ENCODE data around the gene SYT7.
A peak's percentile ranks its signal among the peaks of the same experiment; 100 is the strongest.

SYT7 gene

GRCh38 chr11:61516675-61517572 is 64.0 kb downstream of the SYT7 start:
- DNase-seq (ENCODE audit: low read depth, low spot score), result no peak

- no peak for DNase-seq (ENCODE audit: low read depth, low spot score)
Measured at GRCh38 chr11:61516191-61516590, 64.7 kb downstream of the SYT7 start.

GRCh38 chr11:61515686-61516085 is 65.2 kb downstream of the SYT7 start:
- DNase-seq (ENCODE audit: low read depth, low spot score), result no peak

- DNase-seq (ENCODE audit: low read depth, low spot score), result no peak
Measured at GRCh38 chr11:61514050-61514917, 66.6 kb downstream of the SYT7 start.

- no peak for DNase-seq (ENCODE audit: low read depth, low spot score)
Measured at GRCh38 chr11:61513143-61513765, 67.6 kb downstream of the SYT7 start.

- no peak for DNase-seq (ENCODE audit: low read depth, low spot score)
Measured at GRCh38 chr11:61512435-61512834, 68.4 kb downstream of the SYT7 start.

- DNase-seq (ENCODE audit: low read depth, low spot score), result no peak
Measured at GRCh38 chr11:61511383-61511782, 69.5 kb downstream of the SYT7 start.

- DNase-seq (ENCODE audit: low read depth, low spot score), result no peak
Measured at GRCh38 chr11:61510974-61511373, 69.9 kb downstream of the SYT7 start.

- DNase-seq (ENCODE audit: low read depth, low spot score), result no peak
Measured at GRCh38 chr11:61510166-61510919, 70.5 kb downstream of the SYT7 start.

GRCh38 chr11:61509043-61510029 is 71.5 kb downstream of the SYT7 start:
- peak; percentile 83 for DNase-seq (ENCODE audit: low read depth, low spot score)

- no peak for DNase-seq (ENCODE audit: low read depth, low spot score)
Measured at GRCh38 chr11:61507962-61508861, 72.7 kb downstream of the SYT7 start, which contains the start of gene LRRC10B. Gene LRRC10B, plus strand, starts transcription at chr11:61508749. Its CDS starts 250 bp downstream, at chr11:61508999.

GRCh38 chr11:61507012-61507768 is 73.7 kb downstream of the SYT7 start:
- no peak for DNase-seq (ENCODE audit: low read depth, low spot score)

- no peak for DNase-seq (ENCODE audit: low read depth, low spot score)
Measured at GRCh38 chr11:61505640-61506155, 75.2 kb downstream of the SYT7 start.

- DNase-seq (ENCODE audit: low read depth, low spot score), result no peak
Measured at GRCh38 chr11:61505106-61505505, 75.8 kb downstream of the SYT7 start.

- no peak for DNase-seq (ENCODE audit: low read depth, low spot score)
Measured at GRCh38 chr11:61503135-61503770, 77.6 kb downstream of the SYT7 start.

- DNase-seq (ENCODE audit: low read depth, low spot score), result no peak
Measured at GRCh38 chr11:61502522-61502921, 78.4 kb downstream of the SYT7 start.

- DNase-seq (ENCODE audit: low read depth, low spot score), result peak; percentile 88
Measured at GRCh38 chr11:61499816-61500491, 80.9 kb downstream of the SYT7 start.

Measured in iPS DF 19.7 (cell line).